Vagina (tissue), 2 donors: ENCODE results near the gene IQCN. TPM values are rescaled to one million over a fixed set of nuclear protein-coding genes. Genes with fewer than 3 reads are reported as not detected.

Experiments
- DNase-seq, 2 donors: peaks; one replicate each; pipeline ENCODE4 v3.0.0-alpha.2; 2017; ENCODE audit errors: extremely low spot score in 2 of 2
- H3K27ac ChIP-seq: fragments of 200-600 bp; sonication (generic); one replicate; pipeline ENCODE4 v1.5.1; 2019
- H3K27me3 ChIP-seq: fragments of 200-600 bp; sonication (generic); one replicate; pipeline ENCODE4 v1.5.1; 2019
- H3K36me3 ChIP-seq, 2 donors: fragments of 200-600 bp; sonication (generic); one replicate each; pipeline ENCODE4 v1.5.1; 2017 to 2019
- H3K4me1 ChIP-seq: fragments of 200-600 bp; sonication (generic); one replicate; pipeline ENCODE4 v1.5.1; 2019
- H3K4me3 ChIP-seq, 2 donors: fragments of 200-600 bp; sonication (generic); 1 replicate in 1 of 2; 2 replicates in 1 of 2; pipeline ENCODE4 v1.5.1; 2016 to 2019
- H3K9me3 ChIP-seq: fragments of 200-600 bp; sonication (generic); one replicate; pipeline ENCODE4 v1.5.1; 2019
- CTCF ChIP-seq, 3 experiments: fragments of 450-650 bp in 2 of 3; fragments of 200-600 bp in 1 of 3; sonication (generic) in 1 of 3; IDR thresholded peaks; one replicate each; pipeline ENCODE4 v1.5.1; 2017 to 2019; ENCODE audit warnings: antibody characterized with exemption in 3 of 3, mild to moderate bottlenecking in 2 of 3, moderate library complexity in 2 of 3
- POLR2A ChIP-seq, 2 donors: fragments of 450-650 bp; IDR thresholded peaks; one replicate each; pipeline ENCODE4 v1.6.1; 2017; ENCODE audit warnings: antibody characterized with exemption in 2 of 2, mild to moderate bottlenecking in 2 of 2, moderate library complexity in 2 of 2
- POLR2AphosphoS5 ChIP-seq, 2 donors: sonication (generic); formaldehyde crosslinking; IDR thresholded peaks; one replicate each; pipeline ENCODE4 v1.9.0; 2017; ENCODE audit warnings: antibody characterized with exemption in 2 of 2, mild to moderate bottlenecking in 2 of 2, low read depth in 1 of 2; ENCODE audit not compliant: insufficient read depth in 1 of 2
- intact Hi-C: fragments of 100-400 bp; cut with DNase I; formaldehyde crosslinking; loops from one replicate; pipeline ENCODE4 v1.15.1; 2023
- total RNA-seq: library from RNA; depleted of rRNA; stranded (reverse); fragments of >200 nt; gene quantifications from one replicate; pipeline ENCODE4 v1.2.3, GENCODE V29; 2016

IQCN gene
- total RNA-seq, 1 donor from 2014 or later: 4.4 TPM

DNA sequence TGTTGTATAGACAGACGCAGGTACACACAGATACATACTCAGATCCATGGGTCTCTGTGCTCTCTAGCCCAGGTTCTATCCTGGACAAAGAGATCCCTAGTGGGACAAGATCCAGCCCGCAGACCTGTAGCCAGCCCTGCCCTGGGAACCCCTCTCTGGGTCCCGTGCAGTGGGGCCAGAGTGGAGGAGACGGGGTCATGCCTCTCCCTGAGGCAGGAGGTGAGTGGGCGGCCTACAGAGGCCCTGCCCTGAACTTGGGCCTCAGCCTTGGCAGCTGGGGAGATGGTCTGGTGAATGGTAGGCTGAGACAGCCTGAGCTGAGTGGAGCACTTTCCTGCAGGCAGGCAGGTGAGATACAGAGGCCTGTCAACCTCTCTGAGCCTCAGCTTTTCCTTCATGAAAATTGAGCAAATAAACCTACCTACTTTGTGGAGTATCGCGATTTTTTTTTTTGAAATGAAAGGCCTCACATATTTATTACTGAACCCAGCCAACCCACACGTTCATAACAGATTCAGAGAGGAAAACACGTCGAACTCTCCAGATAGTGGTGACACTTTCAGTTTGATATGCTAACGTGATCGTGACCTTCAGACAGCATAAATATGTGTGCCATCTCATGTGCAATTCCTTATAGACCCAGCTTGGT, 10.6 kb upstream of the IQCN start:
- no peak for TF ChIP-seq CTCF (IDR thresholded peaks at IDR 0.05)
- no peak for TF ChIP-seq POLR2A (IDR thresholded peaks at IDR 0.05)
- TF ChIP-seq POLR2AphosphoS5 (IDR thresholded peaks at IDR 0.05; ENCODE audit: insufficient read depth in 1 of 2, low read depth in 1 of 2): no peak
- Histone ChIP-seq H3K27me3 (no peaks in the 10 kb centered on the region), H3K27ac (peak overlapping the region; percentile 38), H3K4me3 (no peak overlapping the region), H3K4me1 (peaks cover 32% of the 10 kb centered on the region), H3K36me3 (no peaks in the 10 kb centered on the region), H3K9me3 (no peaks in the 10 kb centered on the region)
- DNase-seq: no peak
- intact Hi-C loops: no loop called here

GRCh38 chr19:18283338-18283737, 9.1 kb upstream of the IQCN start:
- Histone ChIP-seq H3K36me3 (no peaks in the 10 kb centered on the region), H3K27ac (peak overlapping the region; percentile 100), H3K4me3 (no peak overlapping the region), H3K27me3 (no peaks in the 10 kb centered on the region), H3K4me1 (peaks cover 40% of the 10 kb centered on the region), H3K9me3 (no peaks in the 10 kb centered on the region)
- no peak for TF ChIP-seq POLR2AphosphoS5 (IDR thresholded peaks at IDR 0.05; ENCODE audit: insufficient read depth in 1 of 2, low read depth in 1 of 2)
- no peak for TF ChIP-seq POLR2A (IDR thresholded peaks at IDR 0.05)
- TF ChIP-seq CTCF (IDR thresholded peaks at IDR 0.05): no peak
- DNase-seq: no peak
- intact Hi-C loops: no loop called here

GRCh38 chr19:18282788-18283141, 8.5 kb upstream of the IQCN start:
- peak overlapping the region; percentile 100 for H3K27ac ChIP-seq
- no peaks in the 10 kb centered on the region for H3K27me3 ChIP-seq
- no peak for DNase-seq
- H3K4me3 ChIP-seq: peak overlapping the region; percentile 62 to 67
- no peaks in the 10 kb centered on the region for H3K36me3 ChIP-seq
- intact Hi-C loops: no loop called here
- H3K4me1 ChIP-seq: peaks cover 40% of the 10 kb centered on the region
- TF ChIP-seq POLR2A (IDR thresholded peaks at IDR 0.05) (no peak), CTCF (IDR thresholded peaks at IDR 0.05) (no peak)
- H3K9me3 ChIP-seq: no peaks in the 10 kb centered on the region

GRCh38 chr19:18282021-18282787, 8.0 kb upstream of the IQCN start:
- Histone ChIP-seq H3K4me1 (peaks cover 41% of the 10 kb centered on the region), H3K4me3 (peak overlapping the region; percentile 62 to 67), H3K36me3 (no peaks in the 10 kb centered on the region), H3K27ac (peak overlapping the region; percentile 100), H3K9me3 (no peaks in the 10 kb centered on the region), H3K27me3 (no peaks in the 10 kb centered on the region)
- TF ChIP-seq CTCF (IDR thresholded peaks at IDR 0.05): peak in 1 of 3 experiments; percentile 13
- TF ChIP-seq POLR2A (IDR thresholded peaks at IDR 0.05): peak in 1 of 2 donors; percentile 60
- peak in 1 of 2 donors; percentile 89 for TF ChIP-seq POLR2AphosphoS5 (IDR thresholded peaks at IDR 0.05; ENCODE audit: insufficient read depth in 1 of 2, low read depth in 1 of 2)
- intact Hi-C loops: no loop called here
- DNase-seq: peak in 1 of 2 donors; percentile 98
